G401 (cell line): Measurements from ENCODE around the gene SCN2B. TPM values are rescaled to one million over a fixed set of nuclear protein-coding genes. Genes with fewer than 3 reads are reported as not detected.

Experiments used
- DNase-seq: peaks from one replicate; pipeline ENCODE4 v3.0.0-alpha.2; 2015; ENCODE audit warnings: low spot score
- in situ Hi-C: cut with HindIII; loops from 2 replicates; pipeline ENCODE4 v1.10.0; 2016; ENCODE audit warnings: low sequenced_read_pairs, mixed read lengths
- total RNA-seq: library from RNA; depleted of rRNA; stranded (reverse); fragments of >200 nt; shearing (Covaris generic); gene quantifications from 2 replicates; pipeline ENCODE4 v1.2.3, GENCODE V29; 2014

Gene SCN2B
- total RNA-seq, 1 experiment from 2014 or later = 0.10 TPM

DNA sequence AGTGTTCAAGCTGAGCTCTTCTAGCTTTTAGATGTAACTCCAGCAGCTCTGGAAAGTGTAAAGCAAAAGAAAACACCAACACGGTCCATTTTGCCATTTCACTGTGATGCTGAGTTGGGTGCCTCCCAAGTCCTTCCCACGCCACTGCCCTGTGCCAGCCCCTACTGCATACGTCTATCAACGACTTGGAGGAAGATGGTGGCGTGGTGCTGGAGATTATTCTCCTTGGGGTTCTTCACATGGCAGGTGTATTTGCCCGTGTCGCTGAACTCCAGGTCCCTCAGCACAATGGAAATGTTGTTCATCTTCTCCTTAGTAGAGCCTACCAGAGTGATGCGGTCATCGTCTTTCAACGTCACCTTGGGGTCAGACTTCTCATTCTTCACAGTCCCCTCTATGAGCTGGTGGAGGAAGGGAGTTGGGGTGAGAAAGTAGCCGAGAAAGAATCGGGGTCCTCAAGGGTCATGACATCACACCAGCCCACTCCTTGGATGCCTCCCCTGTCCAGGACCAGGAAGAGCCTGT is 32.7 kb downstream of the SCN2B start:
- DNase-seq = no peak
- in situ Hi-C loops = no loop called here

DNA sequence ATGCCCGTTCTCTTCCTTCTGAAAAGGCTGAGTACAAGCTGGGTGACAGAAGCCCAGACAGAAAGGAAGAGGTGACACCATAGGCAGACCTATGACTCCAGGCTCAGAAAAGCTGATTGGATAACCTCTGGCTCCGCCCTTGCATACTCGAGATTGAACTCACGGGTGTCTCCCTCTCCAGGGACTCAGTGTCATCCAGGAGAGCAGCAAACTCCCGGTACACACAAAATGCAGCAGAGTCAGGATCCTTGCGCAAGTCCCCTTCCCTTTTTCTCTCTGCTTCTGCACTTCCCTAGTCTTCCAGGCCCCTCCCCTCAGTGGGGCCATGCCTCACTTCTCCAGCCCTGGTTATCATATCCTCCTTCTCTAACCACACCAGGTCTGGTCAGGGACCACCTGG is 33.6 kb downstream of the SCN2B start:
- in situ Hi-C loops = no loop called here
- no peak for DNase-seq

DNA sequence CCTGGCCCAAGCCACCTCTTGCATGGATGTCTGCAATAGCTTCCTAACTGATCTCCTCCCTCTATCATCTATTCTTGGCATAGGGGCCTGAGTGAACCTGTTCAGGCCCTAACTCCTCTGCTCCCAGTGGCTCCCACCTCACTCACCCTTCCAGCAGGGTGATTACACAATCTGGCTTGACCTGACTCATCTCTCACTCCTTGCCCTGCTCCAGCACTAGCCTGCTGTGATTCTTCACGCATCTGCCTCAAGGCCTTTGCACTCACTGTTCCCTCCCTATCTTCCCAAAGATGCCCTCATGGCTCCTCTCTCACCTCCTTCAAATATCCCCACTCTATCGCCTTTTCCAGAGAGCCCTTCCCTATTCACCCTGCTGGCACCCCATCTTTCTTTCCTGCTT is 34.4 kb downstream of the SCN2B start:
- in situ Hi-C loops = no loop called here
- no peak for DNase-seq

DNA sequence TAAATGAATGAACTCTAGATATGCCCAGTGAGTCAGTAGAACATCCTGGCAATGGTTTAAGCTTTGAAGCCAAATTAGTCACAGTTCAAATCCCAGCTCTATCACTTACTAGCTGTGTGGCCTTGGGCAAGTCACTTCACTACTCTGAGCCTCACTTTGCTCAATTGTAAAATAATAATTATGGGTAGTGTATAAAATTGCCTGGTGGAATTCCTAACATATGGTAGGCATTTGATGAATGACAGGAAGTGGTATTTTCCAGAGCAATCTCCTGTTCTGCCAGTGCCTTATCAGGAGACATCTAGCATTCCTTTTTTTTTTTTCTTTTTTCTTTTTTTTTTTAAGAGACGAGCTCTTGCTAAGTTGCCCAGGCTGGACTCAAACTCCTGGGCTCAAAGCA is 36.9 kb downstream of the SCN2B start:
- no peak for DNase-seq
- in situ Hi-C loops = no loop called here

DNA sequence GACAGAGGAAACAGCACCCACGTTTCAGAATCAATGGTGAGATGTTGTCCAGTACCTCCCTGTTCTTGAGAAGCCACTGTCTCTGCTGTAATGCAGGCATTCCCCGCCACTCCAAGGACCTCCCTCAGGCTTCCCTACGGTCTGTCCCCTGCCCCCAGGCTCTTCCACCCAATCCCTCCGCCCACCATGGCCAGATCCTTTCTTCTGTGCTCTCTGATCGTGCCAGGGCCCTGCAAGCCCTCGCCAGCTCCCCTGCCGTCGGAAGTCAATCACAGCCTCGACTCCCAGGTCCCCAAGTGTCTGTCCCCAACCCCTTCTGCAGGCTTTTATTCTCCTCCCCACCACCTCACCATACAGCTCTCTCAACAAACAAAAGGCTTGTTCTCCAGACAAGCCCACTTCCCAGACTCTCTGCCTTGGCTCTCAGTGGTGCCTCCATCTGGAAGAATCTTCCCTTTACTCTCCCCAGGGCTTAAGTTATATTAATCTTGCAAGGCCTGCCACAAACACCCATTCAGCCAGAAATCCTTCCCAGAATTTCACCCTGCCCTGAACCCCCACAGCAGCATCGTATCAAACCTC is 37.5 kb downstream of the SCN2B start:
- DNase-seq = no peak
- in situ Hi-C loops = no loop called here

DNA sequence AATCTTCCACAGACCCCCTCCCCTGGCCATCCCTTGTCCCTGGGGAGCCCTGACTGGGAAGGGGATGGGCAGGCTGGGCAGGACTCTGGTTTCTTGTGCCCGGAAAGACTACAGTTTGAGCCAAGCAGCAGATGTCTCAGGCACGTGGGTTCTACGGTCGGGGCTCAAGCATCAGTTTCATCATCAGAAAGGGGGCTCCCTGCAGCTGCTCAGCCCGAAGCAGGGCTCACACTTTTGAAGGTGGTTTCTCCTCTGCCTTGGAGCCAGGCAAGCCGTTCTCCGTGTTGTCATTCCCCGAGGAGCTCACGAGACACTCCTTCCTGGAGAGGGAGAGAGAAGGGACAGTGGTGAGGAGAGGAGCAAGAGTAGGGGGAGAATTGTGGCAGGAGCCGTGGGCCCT is 39.6 kb downstream of the SCN2B start:
- DNase-seq = no peak
- in situ Hi-C loops = no loop called here

DNA sequence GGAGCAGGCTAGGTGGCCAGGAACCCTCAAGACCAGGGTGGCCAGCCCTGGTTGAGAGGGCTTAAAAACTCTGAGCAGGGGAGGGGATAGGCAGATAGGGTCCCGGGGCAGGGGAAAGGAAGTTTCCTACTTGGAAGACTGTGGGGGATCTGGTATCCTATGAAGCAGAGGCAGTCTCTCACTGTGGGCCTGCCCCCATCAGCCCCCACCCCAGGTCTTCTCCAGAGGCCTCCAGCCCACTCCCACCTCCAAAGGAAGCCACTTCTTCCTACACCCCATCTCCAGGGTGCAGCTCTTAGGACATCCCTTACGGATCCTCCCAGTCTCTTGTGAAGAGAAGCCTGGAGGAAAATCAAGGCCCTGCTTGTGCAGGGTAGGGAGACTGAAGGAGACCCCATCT is 40.1 kb downstream of the SCN2B start:
- no peak for DNase-seq
- in situ Hi-C loops = no loop called here

DNA sequence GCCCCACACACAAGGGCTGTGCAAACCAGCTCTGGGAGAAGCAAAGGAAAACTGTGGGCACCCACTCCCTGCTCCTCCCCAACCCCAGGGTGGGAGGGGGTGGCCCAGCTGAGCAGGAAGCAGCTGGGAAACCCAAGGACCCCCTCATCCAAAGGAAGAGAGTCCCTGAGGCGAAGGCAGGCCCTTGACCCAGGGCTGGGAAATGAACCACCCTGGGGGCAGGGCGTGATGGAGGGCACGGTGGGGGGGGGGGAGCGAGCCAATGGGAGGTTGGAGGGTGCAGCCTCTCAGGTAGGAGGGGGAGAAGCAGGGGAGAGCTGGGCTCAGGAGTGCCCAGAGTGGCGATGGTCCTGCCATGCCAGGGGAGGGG is 40.7 kb downstream of the SCN2B start:
- DNase-seq = no peak
- in situ Hi-C loops = no loop called here

DNA sequence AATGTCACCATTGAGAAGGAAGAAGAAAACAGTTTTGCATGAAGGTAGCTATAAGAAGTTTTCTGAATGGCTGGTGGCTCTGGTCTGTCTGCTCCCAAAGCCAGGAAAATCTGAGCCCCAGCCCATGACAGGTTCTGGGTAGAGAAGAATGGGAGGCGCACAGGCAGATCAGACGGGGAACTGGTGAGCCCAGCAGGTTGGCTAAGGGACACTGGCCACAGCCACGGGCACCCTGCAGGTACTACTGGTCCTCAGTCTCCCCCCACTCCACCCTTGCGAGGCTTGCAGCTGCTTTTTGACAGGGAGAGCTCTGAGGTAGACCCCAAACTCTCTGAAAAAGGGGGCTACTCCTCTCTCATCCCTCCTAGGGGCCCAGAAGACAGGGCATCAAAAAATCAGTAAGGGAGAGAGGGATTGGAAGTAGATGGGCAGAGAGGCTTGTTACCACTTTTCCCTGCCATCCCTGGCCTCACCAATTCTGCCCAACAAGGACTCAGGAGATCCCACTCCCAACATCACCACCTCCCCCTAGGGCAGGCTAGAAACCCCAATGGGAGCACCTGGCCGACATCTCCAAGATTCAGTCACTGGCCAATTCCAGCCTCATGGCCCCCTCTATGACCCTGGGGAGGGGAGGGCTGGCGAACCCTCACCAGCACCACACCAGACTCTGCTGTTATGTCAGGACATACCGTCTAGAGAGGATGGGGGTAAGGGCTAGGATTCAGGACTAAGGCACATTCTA is 41.2 kb downstream of the SCN2B start:
- in situ Hi-C loops = no loop called here
- no peak for DNase-seq

DNA sequence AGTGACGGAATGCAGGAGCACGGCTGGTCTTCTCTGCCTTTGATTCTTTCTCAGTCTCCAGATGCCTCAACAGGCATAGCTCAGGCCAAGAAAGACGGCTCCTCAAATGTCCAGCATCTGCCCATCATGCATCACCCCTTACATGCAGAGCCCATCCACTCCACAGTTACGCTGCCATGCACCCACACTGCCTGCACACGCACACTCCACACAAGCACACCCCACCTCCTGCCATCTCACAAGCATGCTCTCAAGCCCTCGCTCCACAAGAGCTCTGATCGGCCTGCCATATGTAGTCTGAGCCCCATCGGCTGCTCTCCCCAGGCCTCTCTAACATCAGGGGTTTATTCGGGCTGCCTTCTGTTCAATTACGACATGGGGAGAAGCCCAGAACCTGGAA is 42.6 kb downstream of the SCN2B start:
- no peak for DNase-seq
- in situ Hi-C loops = loop anchor here (5.0 kb wide), 1 partner anchor 38 kb away; no protein-coding TSS in a partner anchor

DNA sequence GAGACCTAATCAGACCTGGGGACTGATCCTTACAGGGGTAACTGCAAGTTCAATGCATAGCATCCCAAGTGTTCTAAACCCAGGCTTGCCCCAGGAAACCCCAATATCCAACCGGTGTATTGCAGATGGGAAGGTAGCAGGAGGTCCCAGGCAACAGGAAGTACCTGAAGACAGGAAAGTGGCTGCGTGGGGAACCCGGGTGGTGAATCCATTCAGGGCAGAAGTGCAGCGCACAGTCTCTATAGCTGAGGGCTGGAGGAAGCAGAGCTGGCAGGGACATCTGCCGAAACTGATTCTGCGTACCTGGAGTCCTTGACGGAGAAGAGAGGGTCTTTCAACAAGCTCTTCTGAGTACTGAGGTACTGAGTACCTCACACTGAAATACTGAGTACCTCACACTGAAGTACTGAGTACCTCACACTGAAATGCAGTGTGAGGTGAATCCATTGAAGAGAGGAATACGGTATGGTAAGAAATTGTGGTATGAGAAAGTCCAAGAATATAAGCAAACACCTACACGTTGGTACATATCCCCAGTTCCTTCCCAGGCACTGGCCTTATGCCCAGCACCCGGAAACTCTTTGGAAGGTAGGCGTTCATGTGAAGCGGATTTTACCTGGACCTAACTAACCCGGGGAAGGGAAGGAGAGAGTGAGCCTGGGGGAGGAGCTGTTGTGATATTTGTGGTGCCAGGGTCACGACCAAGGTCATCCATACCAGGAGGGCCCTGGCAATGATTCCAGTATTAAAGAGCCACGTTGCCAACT is 43.9 kb downstream of the SCN2B start:
- in situ Hi-C loops = loop anchor here (5.0 kb wide), 1 partner anchor 40 kb away; no protein-coding TSS in a partner anchor

DNA sequence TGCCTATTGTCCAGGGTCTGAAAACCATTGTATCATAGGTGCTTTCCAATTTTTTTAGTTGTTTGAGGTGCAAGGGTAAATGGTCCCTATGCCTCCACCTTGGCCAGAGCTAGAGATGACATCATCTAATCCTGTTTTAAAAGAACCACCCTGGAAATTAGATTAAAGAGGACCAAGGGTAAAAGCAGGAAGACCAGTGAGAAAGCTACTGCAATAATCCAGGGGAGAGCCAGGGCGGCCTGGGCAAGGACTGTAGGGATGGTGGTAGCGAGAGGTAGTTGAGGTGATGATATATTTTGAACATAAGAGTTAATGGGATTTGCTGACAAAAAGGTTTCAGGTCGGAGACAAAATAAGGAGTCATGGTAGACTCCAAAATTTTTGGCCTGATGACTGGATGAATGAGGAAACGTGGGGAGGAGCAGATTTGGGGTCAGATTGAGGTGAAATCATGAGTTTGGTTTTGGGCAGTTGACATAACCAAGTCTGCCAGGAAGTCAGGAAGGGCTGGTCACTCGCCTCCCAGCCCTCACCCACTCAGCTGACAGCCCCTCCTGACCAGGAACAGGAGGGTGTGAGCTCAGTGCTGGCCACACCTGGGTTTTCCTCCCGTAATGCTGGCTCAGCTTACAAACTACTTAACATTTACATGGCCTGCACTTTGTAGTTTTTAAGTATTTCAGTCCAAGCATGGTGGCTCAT is 46.8 kb downstream of the SCN2B start:
- in situ Hi-C loops = loop anchor here (5.0 kb wide), 1 partner anchor 43 kb away; no protein-coding TSS in a partner anchor
- no peak for DNase-seq

More for the DNA sequence above, 43.9 kb downstream of the SCN2B start:
- DNase-seq = no peak

DNA sequence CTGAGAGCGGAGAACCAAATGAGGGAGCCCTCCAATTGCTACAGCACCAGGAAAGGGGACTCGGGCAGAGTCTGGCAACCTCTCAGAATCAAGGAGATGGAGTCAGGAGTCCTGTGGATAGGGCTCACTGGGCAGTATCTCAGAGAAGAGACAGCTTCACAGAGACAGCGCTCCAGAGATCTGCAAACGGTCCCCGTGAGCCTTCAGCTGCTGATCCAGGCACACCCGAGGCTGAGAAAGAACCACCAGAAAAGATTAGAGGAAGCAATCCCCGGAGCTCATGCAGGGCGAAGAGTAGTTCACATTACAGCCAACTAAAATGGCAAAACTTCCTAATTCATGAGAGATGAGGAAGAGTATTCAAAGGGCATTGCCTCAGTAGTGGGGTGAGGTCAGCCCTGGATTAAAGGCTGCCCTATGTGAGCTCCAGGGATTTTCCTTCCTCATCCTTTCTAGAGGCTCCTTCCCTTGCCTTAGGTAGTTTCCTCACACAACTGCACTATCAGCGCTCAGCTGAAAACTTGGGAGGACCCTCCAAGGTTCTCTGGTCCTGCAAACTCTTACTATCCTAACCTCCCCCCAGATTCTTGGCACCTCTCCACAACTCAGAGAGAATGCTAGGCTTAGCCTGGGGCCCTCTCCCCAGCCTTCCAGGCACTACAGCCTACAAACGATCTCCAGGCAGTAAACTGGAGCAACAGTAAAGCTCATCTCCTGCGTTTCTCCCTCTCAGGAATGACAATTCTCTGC is 47.5 kb downstream of the SCN2B start:
- no peak for DNase-seq
- in situ Hi-C loops = no loop called here

DNA sequence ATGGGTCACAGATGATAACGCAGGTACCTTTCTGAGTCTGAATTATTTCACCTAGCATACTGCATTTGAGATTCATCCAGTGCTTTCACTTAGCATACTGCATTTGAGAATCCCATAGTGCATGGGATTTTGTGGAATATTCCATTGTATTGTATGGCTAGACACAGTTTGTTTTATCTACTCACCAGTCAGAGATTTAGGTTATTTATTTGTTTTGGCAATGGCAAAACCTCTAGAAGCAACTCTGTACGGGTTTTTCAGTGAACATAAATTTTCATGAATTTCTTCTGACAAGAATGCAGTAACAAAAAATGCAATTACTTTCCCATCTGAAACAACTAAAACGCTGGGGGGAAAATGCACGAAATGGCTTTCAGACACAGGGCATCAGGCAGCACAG is 48.1 kb downstream of the SCN2B start:
- in situ Hi-C loops = no loop called here

DNA sequence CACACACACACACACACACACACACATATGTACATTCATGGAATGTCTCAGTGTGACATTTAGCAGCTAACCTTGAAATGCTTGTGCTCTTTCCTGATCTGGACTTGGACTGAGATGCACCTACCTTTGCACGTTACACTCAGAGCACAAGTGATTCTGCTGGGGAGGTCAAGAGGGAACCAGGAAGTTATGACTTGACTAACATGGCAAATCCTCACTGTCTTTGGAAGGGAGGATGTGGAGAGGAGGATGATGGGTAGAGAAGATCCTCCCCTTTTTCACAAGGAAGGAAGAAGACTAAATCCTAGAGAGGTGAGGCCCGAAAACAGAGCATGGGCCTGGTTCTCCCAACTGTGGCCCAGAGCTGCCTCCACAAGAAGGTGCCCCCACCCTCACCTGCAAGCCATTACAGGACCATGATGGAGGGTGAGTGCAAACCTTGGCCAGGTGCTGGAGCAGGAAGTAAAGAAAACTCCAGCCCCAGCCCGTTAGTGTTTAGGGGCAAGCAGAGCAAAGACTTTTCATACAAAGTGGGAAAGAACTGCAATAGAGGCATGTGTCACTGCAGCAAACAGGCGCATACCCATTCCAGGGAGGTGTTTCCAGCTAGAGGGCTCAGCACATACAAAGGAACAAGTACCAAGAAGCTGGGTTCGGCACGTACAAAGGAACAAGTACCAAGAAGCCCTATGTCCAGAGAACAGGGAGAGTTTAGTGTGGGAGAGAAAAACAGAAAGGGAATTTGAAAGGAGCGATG is 50.2 kb downstream of the SCN2B start:
- no peak for DNase-seq
- in situ Hi-C loops = no loop called here

More for the DNA sequence above, 48.1 kb downstream of the SCN2B start:
- no peak for DNase-seq

DNA sequence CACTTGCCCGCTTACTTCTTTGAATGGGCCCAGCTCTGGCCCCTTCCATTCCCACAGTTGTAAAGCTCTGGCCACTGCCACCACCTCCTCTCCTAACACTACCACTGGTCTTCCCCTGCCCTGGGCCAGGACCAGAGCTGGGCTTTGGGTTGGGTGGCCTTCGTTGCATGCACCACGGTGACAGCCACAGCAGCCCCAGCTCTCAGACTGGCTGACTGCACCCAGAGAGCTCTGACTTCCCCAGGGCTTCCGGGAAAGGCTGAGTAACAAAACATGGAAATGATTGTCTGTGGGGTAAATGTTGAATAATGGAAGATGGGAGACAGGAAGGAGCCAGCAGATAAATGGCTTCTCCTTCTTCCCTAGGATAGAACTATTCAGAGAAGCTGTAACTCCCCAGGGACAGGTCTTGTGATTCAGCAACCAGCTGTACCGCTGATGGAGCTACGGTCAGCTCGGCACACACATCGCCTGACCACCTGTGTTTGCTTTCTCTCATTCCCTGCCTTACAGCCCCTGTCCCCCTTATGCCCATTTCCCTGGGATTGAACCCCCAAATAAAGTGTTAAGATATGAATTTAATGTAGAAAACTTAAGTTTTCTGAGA is 51.4 kb downstream of the SCN2B start:
- DNase-seq = no peak
- in situ Hi-C loops = no loop called here

DNA sequence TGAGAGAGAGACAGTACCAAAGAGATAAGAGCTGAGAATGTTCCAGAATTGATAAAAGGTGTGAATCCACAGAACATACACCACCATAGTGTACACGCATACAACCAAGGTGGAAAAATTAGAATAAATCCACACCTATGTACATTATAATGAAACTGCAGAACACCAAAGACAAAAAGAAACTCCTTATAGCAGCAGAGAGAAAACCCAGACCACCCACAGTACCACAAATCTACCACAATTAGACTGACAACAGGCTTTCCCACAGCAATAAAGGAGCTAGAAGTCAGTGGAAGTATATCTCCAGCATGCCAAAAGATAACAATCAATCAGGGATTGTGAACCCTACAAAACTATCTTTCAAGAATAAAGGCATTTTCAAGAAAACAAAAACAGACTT is 55.6 kb downstream of the SCN2B start:
- DNase-seq = no peak
- in situ Hi-C loops = no loop called here
